GM18507 (cell line): ENCODE data around the gene PLCB4.

Experiments
- DNase-seq: peaks from one replicate; pipeline ENCODE4 v3.0.0; 2011; ENCODE audit warnings: low read depth; ENCODE audit not compliant: insufficient read length; ENCODE audit errors: extremely low spot score
- FAIRE-seq: peaks from 2 replicates; lab custom pipeline; 2011; peaks lifted over from hg19 to GRCh38; lab: Jason Lieb, UNC

PLCB4 gene

GRCh38 chr20:9330151-9330550, 261.3 kb downstream of the PLCB4 start:
- FAIRE-seq (no peak), DNase-seq (no peak)

GRCh38 chr20:9331707-9332435, 263.0 kb downstream of the PLCB4 start:
- DNase-seq (no peak), FAIRE-seq (no peak)

- FAIRE-seq (no peak), DNase-seq (no peak)
These were observed 264.0 kb downstream of the PLCB4 start for GRCh38 chr20:9332791-9333479.

- no peak for FAIRE-seq
These were observed 266.0 kb downstream of the PLCB4 start for GRCh38 chr20:9334866-9335265.

DNA sequence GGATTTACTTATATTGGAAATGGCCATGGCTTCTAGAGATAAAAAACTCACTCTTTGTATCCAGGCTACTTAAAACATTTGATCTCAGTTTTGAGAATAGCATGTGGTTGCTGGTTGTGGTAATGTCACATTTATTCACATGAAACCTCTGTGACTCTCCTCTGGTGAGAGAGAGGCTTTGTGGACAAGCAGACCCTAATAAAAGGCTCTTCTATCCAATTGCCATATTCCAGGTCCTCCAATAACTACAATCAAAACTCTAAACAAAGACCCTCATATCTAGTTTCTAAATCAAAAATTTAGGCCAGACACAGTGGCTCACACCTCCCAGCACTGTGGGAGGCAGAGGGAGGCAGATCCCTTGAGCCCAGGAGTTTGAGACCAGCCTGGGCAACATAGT, 269.2 kb downstream of the PLCB4 start:
- DNase-seq (no peak), FAIRE-seq (no peak)

More at GRCh38 chr20:9334866-9335265, 266.0 kb downstream of the PLCB4 start:
- DNase-seq: no peak

DNA sequence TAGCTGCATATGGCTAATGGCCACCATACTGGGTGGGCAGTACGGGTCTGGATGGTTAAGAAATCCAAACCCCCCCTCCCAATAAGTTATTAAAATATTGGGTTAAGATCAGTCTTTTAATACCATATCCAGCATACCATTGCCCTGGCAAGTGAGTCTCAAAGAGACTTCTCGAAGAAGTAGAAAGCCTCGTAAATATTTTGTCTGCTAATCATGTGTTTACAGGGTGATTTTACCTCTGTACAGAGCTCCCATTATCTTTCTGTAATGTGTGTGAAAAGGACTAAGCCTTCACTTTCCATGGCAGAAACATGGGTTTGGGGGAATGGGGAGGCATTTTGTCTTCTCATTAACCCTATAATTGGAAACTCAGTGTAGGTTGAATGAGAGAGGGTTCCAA, 270.8 kb downstream of the PLCB4 start:
- DNase-seq: no peak
- no peak for FAIRE-seq

- FAIRE-seq (no peak), DNase-seq (no peak)
These were observed 273.8 kb downstream of the PLCB4 start for GRCh38 chr20:9342651-9343050.

DNA sequence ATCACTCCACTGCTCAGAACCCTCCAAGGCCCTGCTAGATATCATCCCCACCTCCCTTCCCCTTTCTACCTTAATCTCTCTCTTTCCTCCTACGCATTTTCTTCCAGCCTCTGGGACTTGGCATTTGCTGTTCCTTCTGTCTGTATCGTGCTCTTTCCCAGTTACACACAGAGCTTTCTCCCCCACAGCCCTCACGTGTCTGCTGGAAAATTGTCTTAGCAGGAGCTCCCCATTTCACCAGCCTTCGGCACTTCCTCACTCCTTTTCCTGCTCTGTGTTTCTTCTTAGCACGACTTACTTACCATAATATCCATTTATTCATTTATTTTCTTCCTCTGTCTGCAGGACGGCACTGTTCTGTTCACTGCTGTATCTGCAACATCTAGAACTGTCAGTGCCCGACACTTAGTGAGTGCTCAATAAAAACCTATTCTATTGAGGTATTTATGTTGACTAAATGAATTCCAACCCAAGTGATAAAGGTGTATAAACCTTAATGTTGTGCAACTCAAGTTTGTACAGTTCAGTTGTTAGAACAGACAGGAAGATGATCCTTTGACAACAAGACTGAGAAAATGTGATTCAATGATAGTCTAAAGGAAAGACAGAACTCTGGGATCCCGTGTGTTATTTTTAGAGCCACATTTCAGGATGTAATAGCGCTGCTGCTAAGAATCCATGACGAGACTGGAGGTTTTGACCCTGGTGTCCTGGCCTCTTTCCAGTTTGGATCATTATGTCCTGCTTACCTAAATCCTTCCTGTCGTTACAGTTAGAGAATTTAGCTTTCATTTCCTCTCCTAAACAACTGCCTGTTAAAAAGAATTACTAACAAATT, 275.4 kb downstream of the PLCB4 start:
- FAIRE-seq: no peak

GRCh38 chr20:9348316-9348715, 279.4 kb downstream of the PLCB4 start:
- FAIRE-seq: no peak
- DNase-seq: no peak

More for the DNA sequence above, 275.4 kb downstream of the PLCB4 start:
- no peak for DNase-seq

DNA sequence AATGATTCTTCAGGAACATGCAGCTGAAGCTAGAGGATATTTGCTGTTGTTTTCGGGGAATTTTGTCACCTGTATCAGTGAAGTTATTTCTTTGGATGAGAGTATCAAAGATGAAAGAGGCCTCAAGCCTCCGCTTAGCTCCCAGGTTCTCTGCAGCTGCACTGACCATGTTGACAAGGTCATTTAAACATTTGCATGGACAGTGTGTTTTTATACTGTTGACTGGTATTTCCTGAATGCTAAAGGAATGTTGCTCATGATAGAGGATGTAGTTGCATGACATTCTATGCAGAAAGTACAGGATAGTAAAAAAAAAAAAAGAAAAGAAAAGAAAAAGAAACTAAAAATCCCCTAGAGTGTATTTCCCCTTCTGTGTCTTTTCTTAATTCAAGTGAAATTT, 279.9 kb downstream of the PLCB4 start:
- DNase-seq (no peak), FAIRE-seq (no peak)

DNA sequence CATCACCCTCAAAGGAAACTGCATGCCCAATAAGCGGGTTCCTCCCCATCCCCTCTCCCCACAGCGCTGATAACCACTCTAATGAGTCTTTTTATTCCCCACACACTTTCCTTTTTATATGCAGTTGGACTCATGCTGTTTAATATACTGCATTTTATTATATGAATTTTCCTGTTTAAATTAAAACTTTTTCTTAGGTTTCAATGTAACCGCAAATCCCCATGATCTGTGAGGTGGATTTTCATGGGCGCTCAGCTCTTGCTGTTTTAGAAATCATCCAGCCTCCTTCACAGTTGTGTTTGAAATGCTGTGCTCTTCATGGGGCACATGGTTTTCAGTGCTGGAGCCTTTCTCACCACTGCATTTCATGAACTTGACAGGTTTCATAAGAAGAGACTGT, 280.4 kb downstream of the PLCB4 start:
- no peak for DNase-seq
- FAIRE-seq: no peak

- FAIRE-seq: no peak
- no peak for DNase-seq
These were observed 283.9 kb downstream of the PLCB4 start for GRCh38 chr20:9352739-9353138.

DNA sequence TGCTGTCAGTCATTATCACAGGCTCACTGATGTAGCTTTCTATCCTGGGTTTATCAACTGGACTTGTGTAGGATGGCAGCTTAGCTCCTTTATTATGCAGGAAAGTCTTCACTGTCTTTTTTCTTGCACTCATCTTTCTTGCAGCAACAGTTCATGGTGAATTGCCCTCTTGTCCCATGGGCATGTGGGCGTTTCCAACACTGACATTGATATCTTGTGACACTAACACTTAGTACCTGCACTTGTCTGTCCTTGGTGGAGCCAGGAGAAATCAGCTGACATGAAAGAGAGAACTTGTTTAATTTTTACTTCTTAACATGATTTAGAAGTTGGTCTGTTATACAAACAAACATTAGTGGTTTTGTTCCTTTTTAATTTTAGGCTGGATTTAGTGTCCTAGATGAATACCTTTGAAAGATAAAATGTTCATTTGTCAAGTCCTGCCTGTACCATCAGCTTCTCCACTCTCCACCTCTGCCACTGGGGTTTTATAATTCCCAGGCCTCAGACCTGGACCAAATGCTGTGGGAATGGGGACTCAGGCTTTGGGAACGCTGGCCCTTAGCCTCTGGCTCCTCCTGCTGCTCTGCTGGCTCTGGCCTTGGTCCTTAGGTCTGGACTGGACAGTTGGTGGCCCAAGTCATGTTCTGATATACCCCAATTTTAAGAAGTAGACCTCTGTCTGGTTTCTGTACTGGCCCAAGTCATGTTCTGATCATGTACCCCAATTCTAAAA, 284.5 kb downstream of the PLCB4 start:
- no peak for DNase-seq
- FAIRE-seq: no peak

DNA sequence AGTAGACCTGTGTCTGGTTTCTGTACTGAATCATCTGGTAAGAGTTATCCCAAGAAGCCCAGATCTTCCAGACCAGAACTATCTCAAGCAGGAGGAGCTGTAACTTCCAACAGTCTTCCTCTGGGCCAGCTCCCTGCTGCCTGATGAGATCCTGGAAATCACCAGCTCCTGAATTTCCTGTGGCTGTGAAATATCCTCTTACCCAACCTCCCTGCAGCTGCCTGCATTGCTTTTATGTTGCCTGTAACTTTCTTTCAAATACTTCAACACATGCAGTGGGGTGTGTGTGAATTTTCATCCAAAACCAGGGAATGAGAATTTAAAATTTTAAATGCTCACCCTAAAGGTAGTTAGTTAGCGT, 285.0 kb downstream of the PLCB4 start:
- no peak for DNase-seq
- no peak for FAIRE-seq

DNA sequence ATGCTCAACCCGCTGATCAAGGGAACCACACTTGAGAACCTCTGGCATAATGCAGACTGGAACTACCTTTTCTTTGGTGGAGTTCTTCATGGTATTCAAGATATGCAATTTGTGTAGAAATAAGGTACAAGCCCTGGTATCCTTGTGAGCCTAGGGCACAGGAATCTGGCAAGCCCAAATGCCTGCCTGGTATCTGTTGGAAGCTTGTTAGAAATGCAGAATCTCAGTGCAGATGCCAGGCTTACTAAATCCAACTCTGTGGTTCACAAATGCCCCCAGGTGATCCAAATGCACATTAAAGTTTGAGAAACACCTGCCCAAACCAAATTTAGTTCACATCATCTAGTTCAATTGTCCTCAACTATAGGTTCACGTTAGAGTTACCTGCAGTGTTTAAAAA, 285.7 kb downstream of the PLCB4 start:
- FAIRE-seq: no peak
- DNase-seq: no peak

- no peak for FAIRE-seq
- DNase-seq: no peak
These were observed 289.1 kb downstream of the PLCB4 start for GRCh38 chr20:9358001-9358400.

DNA sequence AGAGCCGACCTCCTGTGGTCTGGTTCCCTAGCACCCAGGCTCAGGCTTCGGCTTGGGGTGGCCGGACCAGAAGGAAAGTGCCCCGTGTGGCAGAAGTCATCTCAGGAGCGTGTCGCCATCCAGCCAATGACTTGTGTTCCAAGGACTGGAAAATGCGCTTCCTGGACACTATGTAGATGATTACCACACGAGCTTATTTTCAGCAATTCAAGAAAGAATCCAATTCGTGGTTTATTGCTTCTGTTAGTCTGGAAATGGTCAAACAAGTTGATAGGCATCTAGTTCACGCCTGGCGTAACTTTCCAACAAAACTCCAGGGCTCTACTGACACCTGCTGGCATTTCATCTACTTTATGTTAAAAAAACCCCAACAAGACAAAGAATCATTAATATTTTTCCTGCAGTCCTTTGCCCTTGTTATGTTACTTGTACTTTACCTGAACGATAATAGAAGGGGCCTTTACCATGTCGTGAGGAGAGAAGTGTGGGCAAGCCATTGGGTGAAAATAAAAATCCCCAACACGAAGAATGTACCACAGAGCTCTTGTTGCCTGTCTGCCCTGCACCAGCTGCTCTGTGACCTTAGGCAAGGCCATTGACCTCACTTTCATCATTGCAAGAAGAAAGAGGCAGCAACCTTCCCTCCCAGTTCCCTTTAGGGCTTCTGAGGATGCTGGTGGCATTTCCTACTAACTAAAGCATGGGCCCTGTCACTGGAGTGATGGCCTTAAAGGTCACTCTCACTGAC, 290.8 kb downstream of the PLCB4 start:
- FAIRE-seq (no peak), DNase-seq (no peak)

- no peak for FAIRE-seq
These were observed 291.5 kb downstream of the PLCB4 start for GRCh38 chr20:9360431-9360830.

DNA sequence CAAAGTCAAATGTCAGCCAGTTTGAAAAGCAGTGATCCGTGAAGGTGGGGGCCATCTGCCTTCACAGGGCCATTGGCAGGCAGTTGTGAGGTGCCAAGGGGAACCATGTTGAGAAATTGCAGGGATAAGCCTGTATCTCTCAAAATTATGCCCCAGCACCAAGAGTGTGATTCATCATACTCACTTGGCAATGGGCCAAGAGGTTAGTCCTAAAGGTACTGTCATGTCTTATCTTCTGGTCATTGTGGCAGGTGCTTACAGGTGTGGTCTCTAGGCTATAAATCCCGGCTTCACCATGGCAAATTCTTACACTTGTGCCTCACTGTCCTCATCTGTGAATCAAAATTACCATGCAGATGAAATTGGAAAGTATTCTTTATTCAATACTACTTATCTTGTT, 294.8 kb downstream of the PLCB4 start:
- FAIRE-seq: no peak
- no peak for DNase-seq

More at GRCh38 chr20:9360431-9360830, 291.5 kb downstream of the PLCB4 start:
- DNase-seq: no peak
